ENCODE data around the gene GNG2.

DNA sequence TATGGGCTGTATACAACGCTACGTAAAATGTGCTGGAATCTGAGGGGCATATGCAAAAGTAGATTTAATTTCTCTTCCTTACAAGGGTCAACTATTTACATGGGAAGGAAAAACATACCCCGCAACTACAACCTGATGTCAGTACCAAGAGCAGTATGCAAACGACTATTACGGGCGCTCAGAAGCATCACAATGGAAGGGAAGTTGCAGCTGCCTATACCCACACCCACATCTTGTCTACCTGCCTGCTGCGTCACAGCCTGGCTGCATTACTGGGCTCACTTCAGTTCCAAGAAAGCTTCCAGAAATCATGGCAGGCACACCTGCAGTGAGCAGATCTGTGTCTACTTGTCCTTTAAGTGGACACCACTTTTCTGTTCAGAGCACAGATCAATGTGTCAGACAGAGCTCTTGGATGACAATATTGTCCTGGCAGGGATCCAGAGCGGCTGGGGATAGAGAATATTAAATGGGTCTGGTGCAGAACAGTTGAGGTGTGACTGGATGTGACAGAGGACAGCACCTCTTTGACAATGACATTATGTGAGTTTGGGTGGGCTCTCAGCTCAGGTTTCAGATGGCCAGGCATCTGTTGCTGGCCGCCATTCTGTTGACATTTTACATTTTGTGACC, 41.5 kb upstream of the GNG2 start:
- TF ChIP-seq, protein P1, sequence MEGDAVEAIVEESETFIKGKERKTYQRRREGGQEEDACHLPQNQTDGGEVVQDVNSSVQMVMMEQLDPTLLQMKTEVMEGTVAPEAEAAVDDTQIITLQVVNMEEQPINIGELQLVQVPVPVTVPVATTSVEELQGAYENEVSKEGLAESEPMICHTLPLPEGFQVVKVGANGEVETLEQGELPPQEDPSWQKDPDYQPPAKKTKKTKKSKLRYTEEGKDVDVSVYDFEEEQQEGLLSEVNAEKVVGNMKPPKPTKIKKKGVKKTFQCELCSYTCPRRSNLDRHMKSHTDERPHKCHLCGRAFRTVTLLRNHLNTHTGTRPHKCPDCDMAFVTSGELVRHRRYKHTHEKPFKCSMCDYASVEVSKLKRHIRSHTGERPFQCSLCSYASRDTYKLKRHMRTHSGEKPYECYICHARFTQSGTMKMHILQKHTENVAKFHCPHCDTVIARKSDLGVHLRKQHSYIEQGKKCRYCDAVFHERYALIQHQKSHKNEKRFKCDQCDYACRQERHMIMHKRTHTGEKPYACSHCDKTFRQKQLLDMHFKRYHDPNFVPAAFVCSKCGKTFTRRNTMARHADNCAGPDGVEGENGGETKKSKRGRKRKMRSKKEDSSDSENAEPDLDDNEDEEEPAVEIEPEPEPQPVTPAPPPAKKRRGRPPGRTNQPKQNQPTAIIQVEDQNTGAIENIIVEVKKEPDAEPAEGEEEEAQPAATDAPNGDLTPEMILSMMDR (IDR thresholded peaks at IDR 0.05) = no peak
- TF ChIP-seq POLR2A (IDR thresholded peaks at IDR 0.05) = no peak
- no peak for TF ChIP-seq POLR2AphosphoS5 (IDR thresholded peaks at IDR 0.05)
